K562 (cell line): ENCODE measurements around the gene CSNK1A1. TPM values are rescaled to one million over a fixed set of nuclear protein-coding genes. Genes with fewer than 3 reads are reported as not detected.

Experiments used
- CCAR2 ChIP-seq: fragments of 200-400 bp; formaldehyde crosslinking; IDR thresholded peaks from 2 replicates; pipeline ENCODE4 v1.6.1; 2017; ENCODE audit warnings: mild to moderate bottlenecking, low read depth, low read length
- CREB1 ChIP-seq, 2 experiments: sonication (generic) in 1 of 2; formaldehyde crosslinking in 1 of 2; IDR thresholded peaks; 2 replicates each; pipeline versions ENCODE4 v1.6.1 to v1.8.0; 2012 to 2022; ENCODE audit warnings: inconsistent platforms in 1 of 2, mild to moderate bottlenecking in 1 of 2, missing genetic modification reagents in 1 of 2, moderate library complexity in 1 of 2
- DPF2 ChIP-seq: fragments of 450-650 bp; IDR thresholded peaks from 2 replicates; pipeline ENCODE4 v1.6.1; 2016
- EHMT2 ChIP-seq: fragments of 450-650 bp; IDR thresholded peaks from 2 replicates; pipeline ENCODE4 v1.6.1; 2018; ENCODE audit warnings: antibody characterized with exemption
- ESRRA ChIP-seq: fragments of 450-650 bp; IDR thresholded peaks from 2 replicates; pipeline ENCODE4 v1.6.1; 2014; ENCODE audit warnings: low read depth, mild to moderate bottlenecking, moderate library complexity, borderline replicate concordance
- FOXK2 ChIP-seq, 2 experiments: fragments of 450-650 bp; IDR thresholded peaks in 1 of 2; conservative IDR thresholded peaks in 1 of 2; 2 replicates each; pipeline ENCODE4 v1.6.1; 2016; ENCODE audit warnings: low read depth in 2 of 2, mild to moderate bottlenecking in 1 of 2
- HDGF ChIP-seq: fragments of 450-650 bp; IDR thresholded peaks from 2 replicates; pipeline ENCODE4 v1.6.1; 2016
- HNRNPUL1 ChIP-seq: fragments of 200-400 bp; formaldehyde crosslinking; IDR thresholded peaks from 2 replicates; pipeline ENCODE4 v1.6.1; 2017; ENCODE audit warnings: low read length
- LCOR ChIP-seq: sonication (generic); formaldehyde crosslinking; IDR thresholded peaks from 2 replicates; pipeline ENCODE4 v1.8.0; 2022; ENCODE audit warnings: mild to moderate bottlenecking, missing genetic modification reagents
- MAFF ChIP-seq: IDR thresholded peaks from 2 replicates; pipeline ENCODE4 v1.6.1; 2012; ENCODE audit warnings: low read length, improper control_type of control experiment
- MTA1 ChIP-seq: fragments of 450-650 bp; IDR thresholded peaks from 2 replicates; pipeline ENCODE4 v1.6.1; 2017; ENCODE audit warnings: borderline replicate concordance
- MTA2 ChIP-seq: fragments of 450-650 bp; IDR thresholded peaks from 2 replicates; pipeline ENCODE4 v1.6.1; 2016; ENCODE audit warnings: low read depth
- NCOA1 ChIP-seq: fragments of 450-650 bp; IDR thresholded peaks from 2 replicates; pipeline ENCODE4 v1.6.1; 2016; ENCODE audit warnings: low read depth
- PBX2 ChIP-seq, 2 experiments: IDR thresholded peaks in 1 of 2; conservative IDR thresholded peaks in 1 of 2; 2 replicates each; pipeline ENCODE4 v1.6.1; 2016; ENCODE audit warnings: low read depth in 2 of 2, mild to moderate bottlenecking in 1 of 2, missing compliant biosample characterization in 1 of 2, missing genetic modification characterization in 1 of 2, moderate library complexity in 1 of 2
- PHF8 ChIP-seq: fragments of 200-600 bp; sonication (generic); IDR thresholded peaks from 2 replicates; pipeline ENCODE4 v1.6.1; 2012; ENCODE audit warnings: mixed run types, mild to moderate bottlenecking, inconsistent platforms, low read length, moderate library complexity, borderline replicate concordance
- PTTG1 ChIP-seq: fragments of 450-650 bp; IDR thresholded peaks from 2 replicates; pipeline ENCODE4 v1.6.1; 2016; ENCODE audit warnings: low read depth, mild to moderate bottlenecking, missing genetic modification characterization, missing compliant biosample characterization
- RBFOX2 ChIP-seq: fragments of 200-400 bp; formaldehyde crosslinking; IDR thresholded peaks from 2 replicates; pipeline ENCODE4 v1.6.1; 2017; ENCODE audit warnings: low read depth, mild to moderate bottlenecking, low read length, moderate library complexity
- TEAD4 ChIP-seq, 2 experiments: sonication (generic) in 1 of 2; formaldehyde crosslinking in 1 of 2; IDR thresholded peaks; 2 replicates each; pipeline versions ENCODE4 v1.6.1 to v1.8.0; 2012 to 2022; ENCODE audit warnings: borderline replicate concordance in 1 of 2, inconsistent platforms in 1 of 2, low read length in 1 of 2, mild to moderate bottlenecking in 1 of 2, missing genetic modification reagents in 1 of 2
- XRCC3 ChIP-seq: fragments of 450-650 bp; IDR thresholded peaks from 2 replicates; pipeline ENCODE4 v1.6.1; 2017; ENCODE audit warnings: mild to moderate bottlenecking, moderate library complexity
- ZBTB26 ChIP-seq: fragments of 450-650 bp; formaldehyde crosslinking; IDR thresholded peaks from 2 replicates; pipeline ENCODE4 v1.4.0; 2022; ENCODE audit warnings: missing genetic modification characterization
- ZNF444 ChIP-seq: fragments of 250-450 bp; sonication (Bioruptor Pico); IDR thresholded peaks from 2 replicates; pipeline ENCODE4 v1.4.0; 2020; ENCODE audit warnings: mild to moderate bottlenecking, moderate library complexity
- polyA plus RNA-seq, 8 experiments: library from polyadenylated mRNA; depleted of rRNA in 4 of 8; stranded (reverse) in 5 of 8; unstranded in 3 of 8; fragments of >200 nt; fragmentation: Nextera tagmentation in 2 of 8; fragmentation: Illumina TruSeq in 1 of 8; extraction: Ambion mirVana in 2 of 8; extraction: Trizol in 1 of 8; gene quantifications; 2 replicates each; pipeline versions ENCODE4 v1.2.1 to v1.2.3, GENCODE V29; 2011 to 2014; ENCODE audit warnings: inconsistent platforms in 1 of 8, missing spikeins in 1 of 8
- total RNA-seq, 7 experiments: library from RNA; depleted of rRNA in 6 of 7; stranded (reverse); fragments of >200 nt in 6 of 7; fragmentation: Illumina TruSeq in 2 of 7; extraction: Trizol in 2 of 7; gene quantifications; 2 replicates each; pipeline versions ENCODE4 v1.2.1 to v1.2.3, GENCODE V29; 2011 to 2021; ENCODE audit warnings: low replicate concordance in 1 of 7
- TF ChIP-seq, protein P1 (sequence below): sonication (generic); formaldehyde crosslinking; IDR thresholded peaks from 2 replicates; pipeline ENCODE4 v1.8.0; 2022; ENCODE audit warnings: mild to moderate bottlenecking, missing genetic modification reagents, borderline replicate concordance

Gene CSNK1A1
- total and polyA plus RNA-seq, 9 of the 15 experiments (the other 6 are each of a cell fraction or from before 2014, with no cell fraction given), result 49.1 to 196 (median 154) TPM

GRCh38 chr5:149452007-149452664 is 99.1 kb downstream of the CSNK1A1 start (continued):
- peak; percentile 88 for TF ChIP-seq ESRRA
- peak; percentile 64 for TF ChIP-seq RBFOX2
- TF ChIP-seq ZBTB26, result no peak
- TF ChIP-seq, protein P1, sequence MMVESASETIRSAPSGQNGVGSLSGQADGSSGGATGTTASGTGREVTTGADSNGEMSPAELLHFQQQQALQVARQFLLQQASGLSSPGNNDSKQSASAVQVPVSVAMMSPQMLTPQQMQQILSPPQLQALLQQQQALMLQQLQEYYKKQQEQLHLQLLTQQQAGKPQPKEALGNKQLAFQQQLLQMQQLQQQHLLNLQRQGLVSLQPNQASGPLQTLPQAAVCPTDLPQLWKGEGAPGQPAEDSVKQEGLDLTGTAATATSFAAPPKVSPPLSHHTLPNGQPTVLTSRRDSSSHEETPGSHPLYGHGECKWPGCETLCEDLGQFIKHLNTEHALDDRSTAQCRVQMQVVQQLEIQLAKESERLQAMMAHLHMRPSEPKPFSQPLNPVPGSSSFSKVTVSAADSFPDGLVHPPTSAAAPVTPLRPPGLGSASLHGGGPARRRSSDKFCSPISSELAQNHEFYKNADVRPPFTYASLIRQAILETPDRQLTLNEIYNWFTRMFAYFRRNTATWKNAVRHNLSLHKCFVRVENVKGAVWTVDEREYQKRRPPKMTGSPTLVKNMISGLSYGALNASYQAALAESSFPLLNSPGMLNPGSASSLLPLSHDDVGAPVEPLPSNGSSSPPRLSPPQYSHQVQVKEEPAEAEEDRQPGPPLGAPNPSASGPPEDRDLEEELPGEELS (CRISPR knock-in tag), result 0 out of 2 replicates have a peak, but pooled peaks have one; percentile 50
- TF ChIP-seq DPF2, result peak; percentile 86
- no peak for TF ChIP-seq ZNF444 (CRISPR knock-in tag)
- peak; percentile 60; the same call in 1 of the 2 replicates for TF ChIP-seq TEAD4 (IDR thresholded peaks at IDR 0.05; ENCODE audit: low read length)
- TF ChIP-seq TEAD4 (CRISPR knock-in tag; IDR thresholded peaks at IDR 0.05; ENCODE audit: borderline replicate concordance), result no peak
- no peak for TF ChIP-seq HNRNPUL1
- no peak for TF ChIP-seq CCAR2
- TF ChIP-seq HDGF, result peak; percentile 98
- TF ChIP-seq PHF8, result peak; percentile 45; the same call in 1 of the 2 replicates
- peak; percentile 80; the same call in 1 of the 2 replicates for TF ChIP-seq MTA1
- TF ChIP-seq FOXK2 (conservative IDR thresholded peaks at IDR 0.05 in 1 of 2, IDR thresholded peaks at IDR 0.05 in 1 of 2; ENCODE audit: low read depth in 2 of 2), result peak; percentile 60 to 68; a peak in 2 of 4 replicates
- TF ChIP-seq MTA2, result no peak; the same call in none of the 2 replicates
- peak; percentile 76 for TF ChIP-seq NCOA1
- no peak for TF ChIP-seq XRCC3
- TF ChIP-seq MAFF, result peak; percentile 83
- TF ChIP-seq EHMT2, result peak; percentile 48; the same call in 1 of the 2 replicates
- no peak for TF ChIP-seq PTTG1 (tag)
- no peak for TF ChIP-seq PBX2 (CRISPR knock-in tag; IDR thresholded peaks at IDR 0.05; ENCODE audit: low read depth)
- no peak for TF ChIP-seq PBX2 (tag; conservative IDR thresholded peaks at IDR 0.05; ENCODE audit: low read depth)
- peak; percentile 76 for TF ChIP-seq CREB1 (IDR thresholded peaks at IDR 0.05)
- TF ChIP-seq CREB1 (CRISPR knock-in tag; IDR thresholded peaks at IDR 0.05), result peak; percentile 70
- peak; percentile 61 for TF ChIP-seq LCOR (CRISPR knock-in tag)
